ENCODE results near the gene GAB3. TPM values are rescaled to one million over a fixed set of nuclear protein-coding genes. Genes with fewer than 3 reads are reported as not detected.

Gene GAB3
- total and polyA plus RNA-seq, 2 of the 4 experiments (the other 2 are of a cell fraction) = 2.2 to 3.7 TPM

GRCh38 chrX:154695911-154696675, 54.8 kb downstream of the GAB3 start:
- ChIA-PET CTCF (interaction anchor here (0.7 kb wide), 1 partner anchor 24 kb away, joined by 6 read pairs; no protein-coding TSS in a partner anchor), POLR2A (ENCODE audit: unreplicated experiment) (no interaction called here)
- Histone ChIP-seq H3K79me1 (ENCODE audit: low read depth in 1 of 2, low read length in 2 of 2) (no peaks in the 10 kb centered on the region), H3K18ac (ENCODE audit: low read depth, low read length) (peak overlapping the region; percentile 81), H2BK15ac (ENCODE audit: low read depth, low read length) (0 out of 3 replicates have a peak overlapping the region, but pooled peaks have one; percentile 8), H2BK120ac (ENCODE audit: low read depth, low read length) (no peak overlapping the region), H3K27me3 (ENCODE audit: control insufficient read depth, insufficient read depth, low read length) (no peaks in the 10 kb centered on the region), H3K27ac (ENCODE audit: insufficient read depth, low read length) (peak overlapping the region; percentile 59; the same call in 1 of the 2 replicates), H3K56ac (ENCODE audit: extremely low read depth, insufficient read depth, low read length) (no peak overlapping the region), H2AK9ac (replicated peaks; ENCODE audit: low read depth, low read length, poor library complexity) (no peak overlapping the region), H3K23ac (ENCODE audit: low read depth, low read length) (no peak overlapping the region), H3K4me3 (ENCODE audit: insufficient read depth, low read depth, low read length) (no peak overlapping the region), H2AFZ (replicated peaks; ENCODE audit: low read length, poor library complexity) (peak overlapping the region; percentile 69), H2BK5ac (ENCODE audit: low read depth, low read length, poor library complexity, severe bottlenecking) (peak overlapping the region; percentile 64), H3K9me1 (ENCODE audit: insufficient read depth, low read length) (no peaks in the 10 kb centered on the region), H3K4ac (ENCODE audit: low read depth, low read length) (no peak overlapping the region), H2AK5ac (ENCODE audit: low read depth, low read length) (no peak overlapping the region), H4K8ac (ENCODE audit: low read depth in 2 of 2, low read length in 2 of 2) (peak overlapping the region in 1 of 2 experiments; percentile 79; a peak in 2 of 4 replicates), H3K14ac (replicated peaks; ENCODE audit: low read depth, low read length) (no peak overlapping the region), H4K91ac (ENCODE audit: insufficient read depth, low read depth, low read length) (no peak overlapping the region), H4K20me1 (ENCODE audit: insufficient read depth, low read length) (no peaks in the 10 kb centered on the region), H3K9me3 (ENCODE audit: control insufficient read depth, insufficient read depth, low read length) (no peaks in the 10 kb centered on the region), H3K9ac (ENCODE audit: low read depth, low read length) (no peak overlapping the region), H3K36me3 (ENCODE audit: control insufficient read depth, insufficient read depth, low read length) (no peaks in the 10 kb centered on the region), H2BK20ac (ENCODE audit: low read depth, low read length) (no peak overlapping the region), H3K4me1 (ENCODE audit: control insufficient read depth, insufficient read depth, low read length) (peaks cover 8% of the 10 kb centered on the region), H4K5ac (ENCODE audit: low read depth, low read length) (peak overlapping the region; percentile 44), H3K4me2 (ENCODE audit: low read depth, low read length) (peak overlapping the region; percentile 64)
- intact Hi-C loops (cut with micrococcal nuclease) (no loop called here), in situ Hi-C loops (cut with MboI; ENCODE audit: low sequenced_read_pairs) (no loop called here), dilution Hi-C loops (cut with HindIII; ENCODE audit: low sequenced_read_pairs, unreplicated experiment) (no loop called here)
- TF ChIP-seq, protein P1, sequence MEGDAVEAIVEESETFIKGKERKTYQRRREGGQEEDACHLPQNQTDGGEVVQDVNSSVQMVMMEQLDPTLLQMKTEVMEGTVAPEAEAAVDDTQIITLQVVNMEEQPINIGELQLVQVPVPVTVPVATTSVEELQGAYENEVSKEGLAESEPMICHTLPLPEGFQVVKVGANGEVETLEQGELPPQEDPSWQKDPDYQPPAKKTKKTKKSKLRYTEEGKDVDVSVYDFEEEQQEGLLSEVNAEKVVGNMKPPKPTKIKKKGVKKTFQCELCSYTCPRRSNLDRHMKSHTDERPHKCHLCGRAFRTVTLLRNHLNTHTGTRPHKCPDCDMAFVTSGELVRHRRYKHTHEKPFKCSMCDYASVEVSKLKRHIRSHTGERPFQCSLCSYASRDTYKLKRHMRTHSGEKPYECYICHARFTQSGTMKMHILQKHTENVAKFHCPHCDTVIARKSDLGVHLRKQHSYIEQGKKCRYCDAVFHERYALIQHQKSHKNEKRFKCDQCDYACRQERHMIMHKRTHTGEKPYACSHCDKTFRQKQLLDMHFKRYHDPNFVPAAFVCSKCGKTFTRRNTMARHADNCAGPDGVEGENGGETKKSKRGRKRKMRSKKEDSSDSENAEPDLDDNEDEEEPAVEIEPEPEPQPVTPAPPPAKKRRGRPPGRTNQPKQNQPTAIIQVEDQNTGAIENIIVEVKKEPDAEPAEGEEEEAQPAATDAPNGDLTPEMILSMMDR (conservative IDR thresholded peaks at IDR 0.05; ENCODE audit: low read depth, low read length) = no peak
- TF ChIP-seq CEBPB (IDR thresholded peaks at IDR 0.05; ENCODE audit: low read depth, low read length) = peak; percentile 27; the same call in 1 of the 2 replicates
- TF ChIP-seq MAFK (IDR thresholded peaks at IDR 0.05; ENCODE audit: low read depth, low read length) = no peak
- TF ChIP-seq, protein P2, sequence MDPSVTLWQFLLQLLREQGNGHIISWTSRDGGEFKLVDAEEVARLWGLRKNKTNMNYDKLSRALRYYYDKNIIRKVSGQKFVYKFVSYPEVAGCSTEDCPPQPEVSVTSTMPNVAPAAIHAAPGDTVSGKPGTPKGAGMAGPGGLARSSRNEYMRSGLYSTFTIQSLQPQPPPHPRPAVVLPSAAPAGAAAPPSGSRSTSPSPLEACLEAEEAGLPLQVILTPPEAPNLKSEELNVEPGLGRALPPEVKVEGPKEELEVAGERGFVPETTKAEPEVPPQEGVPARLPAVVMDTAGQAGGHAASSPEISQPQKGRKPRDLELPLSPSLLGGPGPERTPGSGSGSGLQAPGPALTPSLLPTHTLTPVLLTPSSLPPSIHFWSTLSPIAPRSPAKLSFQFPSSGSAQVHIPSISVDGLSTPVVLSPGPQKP (IDR thresholded peaks at IDR 0.05; ENCODE audit: borderline replicate concordance, low read depth, low read length) = no peak
- TF ChIP-seq RAD21 (IDR thresholded peaks at IDR 0.05; ENCODE audit: low read length) = no peak
- peak; percentile 84 for DNase-seq
- no TSS peak for BruUV-seq (replicated peaks)
- peak; percentile 91 for ATAC-seq (ENCODE audit: low read depth)
- 83% methylated on average over 1 of the region's 8 CpGs; no CpG with 5 or more reads in 1 of the 2 experiments for WGBS, 2 experiments (ENCODE audit: extremely low coverage in 2 of 2, insufficient read length in 1 of 2)
